DND-41 (cell line): ENCODE data around the gene MAGI1.

Source experiments
- ATAC-seq: fragments of 200-7000 bp; cut with Tn5 transposase; 3 replicates; pipeline ENCODE4 v1.9.1; 2021; ENCODE audit warnings: low read depth; ENCODE audit not compliant: insufficient read depth
- DNase-seq: peaks from one replicate; pipeline ENCODE4 v3.0.0-alpha.2; 2020
- H2AFZ ChIP-seq: 2 replicates; pipeline ENCODE4 v1.6.0; 2012; ENCODE audit warnings: low read depth, low read length
- H3K27ac ChIP-seq: 2 replicates; pipeline ENCODE4 v1.5.1; 2012; ENCODE audit warnings: low read length, inconsistent platforms
- H3K27me3 ChIP-seq: fragments of 200-600 bp; sonication (generic); 2 replicates; pipeline ENCODE4 v1.6.0; 2012; ENCODE audit warnings: low read length, mild to moderate bottlenecking, inconsistent platforms; ENCODE audit not compliant: insufficient read depth, poor library complexity
- H3K36me3 ChIP-seq: 2 replicates; pipeline ENCODE4 v1.5.1; 2012; ENCODE audit warnings: low read length, inconsistent platforms; ENCODE audit not compliant: insufficient read depth
- H3K4me1 ChIP-seq: 2 replicates; pipeline ENCODE4 v1.5.1; 2012; ENCODE audit warnings: mild to moderate bottlenecking, low read length; ENCODE audit not compliant: insufficient read depth
- H3K4me2 ChIP-seq: 2 replicates; pipeline ENCODE4 v1.6.0; 2012; ENCODE audit warnings: mild to moderate bottlenecking, moderate library complexity, low read length, inconsistent platforms; ENCODE audit not compliant: insufficient read depth
- H3K4me3 ChIP-seq, 2 experiments: fragments of 200-600 bp in 1 of 2; shearing (Covaris generic) in 1 of 2; 2 replicates each; pipeline ENCODE4 v1.5.1; 2012 to 2016; ENCODE audit warnings: inconsistent platforms in 2 of 2, low read length in 2 of 2, mild to moderate bottlenecking in 2 of 2, low read depth in 1 of 2, moderate library complexity in 1 of 2
- H3K79me2 ChIP-seq: 2 replicates; pipeline ENCODE4 v1.6.0; 2012; ENCODE audit warnings: low read length, inconsistent platforms; ENCODE audit not compliant: insufficient read depth
- H3K9ac ChIP-seq: 2 replicates; pipeline ENCODE4 v1.6.0; 2012; ENCODE audit warnings: low read depth, mild to moderate bottlenecking, inconsistent platforms, low read length, moderate library complexity
- H3K9me3 ChIP-seq: 2 replicates; pipeline ENCODE4 v1.5.1; 2012; ENCODE audit warnings: low read length, moderate library complexity, mild to moderate bottlenecking, inconsistent platforms; ENCODE audit not compliant: insufficient read depth, severe bottlenecking
- H4K20me1 ChIP-seq: 2 replicates; pipeline ENCODE4 v1.6.0; 2012; ENCODE audit warnings: low read length; ENCODE audit not compliant: insufficient read depth
- CTCF ChIP-seq: IDR thresholded peaks from 2 replicates; pipeline ENCODE4 v1.5.1; 2012; ENCODE audit warnings: borderline replicate concordance, low read length, moderate library complexity, mild to moderate bottlenecking; ENCODE audit not compliant: poor library complexity, severe bottlenecking; ENCODE audit errors: extremely low read depth
- EZH2 ChIP-seq: IDR thresholded peaks from 3 replicates; pipeline ENCODE4 v1.6.1; 2012; ENCODE audit warnings: borderline replicate concordance, low read depth, mild to moderate bottlenecking, moderate library complexity, low read length, inconsistent platforms; ENCODE audit not compliant: severe bottlenecking

MAGI1 gene

GRCh38 chr3:65466300-65466988 lies 572.3 kb downstream of the MAGI1 start:
- no peaks in the 10 kb centered on the region for H3K4me1 ChIP-seq
- ATAC-seq (no peak), DNase-seq (no peak)
- H4K20me1 ChIP-seq, result no peaks in the 10 kb centered on the region
- no peaks in the 10 kb centered on the region for H3K27me3 ChIP-seq
- no peak overlapping the region for H3K4me2 ChIP-seq
- H2AFZ ChIP-seq, result no peak overlapping the region
- no peaks in the 10 kb centered on the region for H3K79me2 ChIP-seq
- no peak overlapping the region for H3K4me3 ChIP-seq
- no peaks in the 10 kb centered on the region for H3K9me3 ChIP-seq
- H3K36me3 ChIP-seq, result no peaks in the 10 kb centered on the region
- no peak overlapping the region for H3K9ac ChIP-seq
- TF ChIP-seq CTCF (no peak), EZH2 (no peak)
- no peak overlapping the region for H3K27ac ChIP-seq

GRCh38 chr3:65449841-65450428 lies 588.8 kb downstream of the MAGI1 start:
- DNase-seq (no peak), ATAC-seq (no peak)
- TF ChIP-seq EZH2 (no peak), CTCF (no peak)
- Histone ChIP-seq H3K27ac (no peak overlapping the region), H3K27me3 (no peaks in the 10 kb centered on the region), H2AFZ (no peak overlapping the region), H3K9ac (no peak overlapping the region), H3K79me2 (no peaks in the 10 kb centered on the region), H3K9me3 (no peaks in the 10 kb centered on the region), H3K4me1 (no peaks in the 10 kb centered on the region), H3K4me2 (no peak overlapping the region), H3K36me3 (no peaks in the 10 kb centered on the region), H4K20me1 (no peaks in the 10 kb centered on the region), H3K4me3 (no peak overlapping the region)

- Histone ChIP-seq H3K9ac (no peak overlapping the region), H3K36me3 (no peaks in the 10 kb centered on the region), H3K27me3 (no peaks in the 10 kb centered on the region), H3K27ac (no peak overlapping the region), H3K4me1 (no peaks in the 10 kb centered on the region), H2AFZ (no peak overlapping the region), H4K20me1 (no peaks in the 10 kb centered on the region), H3K4me2 (no peak overlapping the region), H3K4me3 (no peak overlapping the region), H3K9me3 (no peaks in the 10 kb centered on the region), H3K79me2 (no peaks in the 10 kb centered on the region)
- TF ChIP-seq CTCF, result no peak
- TF ChIP-seq EZH2, result no peak
- DNase-seq, result no peak
- no peak for ATAC-seq
These were observed 590.6 kb downstream of the MAGI1 start for GRCh38 chr3:65448120-65448519.
